SIG-M5 treated with dmso at 0.1 percent for 504 hours (cell line): Measurements from ENCODE around the gene ADAMTSL1.

Source experiments
- DNase-seq: peaks from one replicate; lab custom pipeline; 2025; ENCODE audit not compliant: unreplicated experiment; lab: John Stamatoyannopoulos, UW

The ADAMTSL1 gene

DNA sequence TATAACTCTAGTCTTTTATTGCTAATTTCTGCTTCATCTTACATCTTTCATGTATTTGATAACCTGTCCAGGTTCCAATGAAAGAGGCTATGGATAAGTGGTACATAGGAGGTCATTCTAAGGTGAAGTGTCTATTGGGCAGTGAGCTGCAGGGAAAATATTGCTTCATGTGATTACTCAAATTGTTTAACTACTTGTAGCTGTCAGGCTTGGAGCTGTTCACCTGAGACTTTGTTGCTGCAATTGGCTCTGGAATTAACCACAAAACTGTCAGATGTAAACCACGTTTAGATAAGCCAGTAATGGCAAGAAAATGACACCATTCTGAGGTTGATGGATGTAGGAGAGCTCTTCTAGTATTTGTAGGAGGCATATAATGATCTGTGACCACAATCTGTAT lies 26.0 kb downstream of the ADAMTSL1 start:
- no peak for DNase-seq

DNA sequence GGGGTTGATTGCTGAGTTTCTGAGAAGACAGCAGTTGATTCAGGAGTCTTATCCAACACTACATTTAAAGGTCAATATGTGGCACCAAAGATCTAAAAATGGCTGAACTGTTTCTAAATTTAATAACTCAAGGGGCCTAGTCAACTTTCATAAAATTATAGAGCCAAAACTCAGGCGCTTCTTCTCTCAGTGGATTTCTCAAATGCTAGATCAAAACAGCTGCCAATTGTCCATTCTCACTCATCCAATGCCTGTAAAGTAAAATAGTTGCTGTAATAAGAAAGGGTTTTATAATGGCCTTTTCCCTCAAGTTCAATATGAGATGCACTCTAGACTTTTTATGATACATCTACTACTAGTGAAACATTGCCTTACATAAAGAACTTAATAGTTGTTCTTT lies 26.5 kb downstream of the ADAMTSL1 start:
- no peak for DNase-seq

DNA sequence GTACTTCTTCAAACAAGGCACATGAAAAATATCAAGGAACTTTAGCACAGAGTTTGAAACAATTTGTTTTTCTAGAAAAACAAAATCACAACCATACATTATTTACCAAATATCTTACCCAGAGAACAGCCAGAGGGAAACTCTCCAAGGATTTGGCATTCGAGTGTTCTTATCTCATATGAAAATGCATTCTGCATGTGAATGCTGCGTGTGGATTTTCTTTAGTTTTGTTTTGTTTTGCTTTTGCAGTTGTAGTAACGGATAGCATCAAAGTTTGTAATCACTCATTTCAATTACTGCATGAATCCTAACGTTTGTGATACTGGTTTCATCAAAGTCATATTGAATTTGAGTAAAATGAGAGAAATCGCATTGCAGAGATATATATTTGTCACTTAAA lies 28.0 kb downstream of the ADAMTSL1 start:
- DNase-seq: no peak

DNA sequence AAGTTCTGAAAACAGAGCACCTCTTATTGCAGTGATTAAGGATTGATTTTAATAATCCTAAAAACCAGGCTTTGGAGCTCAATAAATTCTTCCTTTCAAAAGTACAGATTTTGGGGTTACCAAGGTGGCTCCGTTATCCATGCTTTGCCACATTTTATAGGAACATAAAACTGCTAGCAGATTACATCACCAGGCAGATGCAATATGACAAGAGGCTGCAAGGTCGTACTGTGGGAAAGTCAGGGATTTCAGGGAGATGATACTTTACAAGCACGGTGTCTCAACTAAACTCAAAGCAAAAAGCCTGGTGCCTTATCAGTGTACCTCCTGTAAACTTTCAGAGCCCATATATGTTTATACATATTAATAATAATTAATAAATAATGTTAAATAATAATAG lies 28.6 kb downstream of the ADAMTSL1 start:
- no peak for DNase-seq

DNA sequence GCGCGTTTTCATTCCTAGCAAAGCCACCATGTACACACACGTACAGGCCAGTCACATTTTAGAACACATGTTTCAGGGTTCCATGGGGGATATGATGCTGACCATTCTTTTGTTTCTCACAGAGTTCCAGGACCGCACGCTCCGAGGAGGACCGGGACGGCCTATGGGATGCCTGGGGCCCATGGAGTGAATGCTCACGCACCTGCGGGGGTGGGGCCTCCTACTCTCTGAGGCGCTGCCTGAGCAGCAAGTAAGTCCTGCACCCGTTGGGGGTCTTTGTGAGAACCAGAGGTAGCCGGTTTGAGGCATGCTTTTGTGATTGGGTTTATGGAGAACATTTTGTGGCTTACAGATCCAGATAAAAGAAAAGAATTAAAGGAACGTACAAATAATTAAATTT lies 30.8 kb downstream of the ADAMTSL1 start:
- DNase-seq: no peak

DNA sequence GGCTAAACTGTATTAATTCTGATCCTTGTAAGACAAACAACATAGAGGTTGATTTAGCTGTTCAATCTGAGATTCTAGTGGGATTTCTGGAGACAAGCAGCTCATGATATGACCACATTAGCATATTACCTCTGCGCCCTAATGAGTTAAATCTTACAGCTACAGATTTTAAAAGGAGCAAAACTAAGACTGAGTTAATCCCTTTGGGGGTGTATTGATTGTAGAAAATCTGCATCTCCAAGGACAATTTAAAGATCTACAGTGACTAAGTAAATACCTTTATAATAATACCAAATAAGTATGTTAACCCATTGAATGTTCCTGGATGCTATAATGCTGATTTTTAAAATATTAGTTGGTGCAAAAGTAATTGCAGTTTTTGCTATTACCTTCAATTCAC lies 33.2 kb downstream of the ADAMTSL1 start:
- DNase-seq: no peak

DNA sequence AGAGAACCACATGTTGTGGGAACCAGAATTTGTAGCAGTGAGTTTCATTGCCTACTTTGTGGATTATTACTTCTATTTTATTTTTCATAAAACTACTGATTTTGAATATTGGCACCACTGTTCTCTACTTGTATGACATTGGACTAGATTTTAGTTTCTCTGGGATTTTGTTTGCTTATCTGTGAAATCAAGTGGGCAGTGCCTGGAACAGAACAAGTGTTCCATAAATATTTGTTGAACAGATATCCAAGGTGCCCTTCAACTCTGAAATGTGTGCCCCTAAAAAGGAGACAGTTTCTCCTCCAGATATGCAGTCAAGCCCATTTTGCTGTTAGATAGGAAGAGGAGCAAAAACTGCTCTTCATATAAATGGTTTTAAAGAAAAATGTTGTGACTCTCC lies 42.6 kb downstream of the ADAMTSL1 start:
- DNase-seq: no peak

DNA sequence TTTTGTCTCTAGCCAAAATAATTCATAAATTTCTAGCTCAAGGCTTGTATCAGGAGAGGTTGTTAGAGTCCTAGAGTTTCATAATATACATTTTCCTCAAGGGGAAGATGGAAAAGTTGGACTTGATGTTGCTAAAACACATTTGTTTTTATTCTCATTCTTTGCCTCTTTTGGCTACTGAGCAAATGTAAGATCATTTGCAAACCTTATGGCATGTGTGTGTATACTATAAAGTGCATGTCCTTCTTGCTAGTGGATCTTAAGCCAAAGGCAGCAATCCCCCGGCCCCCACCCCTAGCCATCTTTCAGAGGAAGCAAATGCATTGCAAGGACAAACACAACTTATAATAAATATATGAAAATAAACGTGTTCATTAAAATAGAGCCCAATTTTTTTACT lies 43.0 kb downstream of the ADAMTSL1 start:
- DNase-seq: no peak

DNA sequence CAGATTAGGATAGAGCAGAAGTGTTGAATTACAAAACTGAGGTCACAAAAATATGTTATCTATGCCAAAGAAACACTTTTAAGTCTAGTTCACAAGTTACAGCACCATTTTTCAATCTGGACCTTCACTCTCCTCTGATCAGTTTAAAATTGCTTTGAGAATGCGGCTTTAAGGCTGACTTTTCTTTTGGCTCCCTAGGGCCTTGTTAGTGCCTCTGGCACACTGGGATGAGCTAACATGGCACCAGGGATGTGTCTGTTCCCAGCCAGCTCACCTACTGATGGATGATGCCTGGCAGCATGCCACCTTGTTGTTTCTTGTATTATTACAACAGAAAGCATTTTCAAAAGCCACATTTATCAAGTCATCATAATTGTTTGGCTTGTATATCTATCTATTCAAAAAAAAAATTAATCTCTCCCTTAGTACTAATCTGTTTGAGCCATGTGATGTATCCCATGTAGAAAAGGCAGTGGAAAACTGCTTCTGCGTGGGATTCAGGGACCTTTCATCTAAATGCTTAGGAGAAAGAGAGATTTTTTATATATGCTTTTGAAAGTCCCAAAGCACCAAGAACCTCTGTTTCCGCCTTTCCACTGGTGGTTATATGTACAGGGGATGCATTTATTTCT lies 46.6 kb downstream of the ADAMTSL1 start:
- DNase-seq: no peak

DNA sequence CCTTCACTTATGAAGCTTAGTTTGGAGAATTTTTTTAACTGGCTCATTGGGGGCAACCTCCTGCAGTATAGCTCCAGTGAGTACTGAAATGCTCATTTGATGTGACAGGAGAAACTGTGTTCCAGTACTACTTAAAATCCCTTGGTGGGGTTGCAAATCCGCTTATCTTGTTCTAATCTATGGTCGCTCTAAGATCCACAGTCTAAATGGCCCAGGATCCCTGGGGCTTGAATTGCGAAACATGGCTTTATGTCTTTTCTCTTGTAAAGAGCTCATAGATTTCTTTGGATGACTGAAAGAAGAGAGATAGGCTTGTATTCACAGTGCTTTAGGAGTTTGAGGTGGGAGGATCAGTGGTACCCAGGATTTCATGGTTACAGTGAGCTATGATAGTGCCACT lies 52.7 kb downstream of the ADAMTSL1 start:
- no peak for DNase-seq

DNA sequence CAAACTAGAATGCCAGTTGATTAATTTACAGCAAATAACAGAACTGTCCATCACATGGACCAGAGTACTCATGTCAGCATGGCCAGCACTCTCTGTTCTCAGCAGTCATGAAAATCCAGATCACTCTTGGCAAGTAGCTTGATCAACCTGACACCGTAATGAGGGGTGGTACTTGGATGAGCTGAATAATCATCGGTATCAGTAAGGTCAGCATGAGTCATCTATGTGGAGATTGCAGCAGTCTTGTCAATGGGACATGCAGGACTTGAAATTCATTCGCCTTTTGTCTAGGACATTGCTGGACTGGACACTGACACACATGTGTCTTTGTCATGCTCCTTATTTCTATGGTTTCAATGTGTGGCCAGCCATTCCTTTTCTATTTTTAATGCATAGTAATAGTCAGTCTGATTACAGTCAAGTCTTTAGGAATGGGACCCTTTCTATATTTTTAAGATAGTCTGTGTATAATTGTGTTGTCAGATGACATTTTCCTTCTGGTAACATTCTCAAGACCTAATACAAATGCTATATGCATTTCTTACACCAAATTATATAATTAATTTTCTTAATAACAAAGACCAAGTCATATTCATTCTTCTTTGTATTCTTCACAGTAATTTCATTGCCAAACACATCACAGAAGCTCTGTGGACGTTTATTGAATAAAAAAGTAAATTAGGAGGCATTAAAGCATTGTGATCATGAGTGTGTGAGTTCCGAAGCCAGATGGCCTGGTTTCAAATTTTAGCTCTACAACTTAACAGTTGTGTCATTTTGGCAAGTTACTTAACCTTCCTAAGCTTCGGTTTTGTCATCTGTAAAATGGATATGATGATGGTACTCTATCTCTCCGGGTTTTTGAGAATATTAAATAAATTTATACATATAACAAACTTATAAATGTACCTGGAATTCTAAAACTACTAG lies 57.4 kb downstream of the ADAMTSL1 start:
- no peak for DNase-seq

DNA sequence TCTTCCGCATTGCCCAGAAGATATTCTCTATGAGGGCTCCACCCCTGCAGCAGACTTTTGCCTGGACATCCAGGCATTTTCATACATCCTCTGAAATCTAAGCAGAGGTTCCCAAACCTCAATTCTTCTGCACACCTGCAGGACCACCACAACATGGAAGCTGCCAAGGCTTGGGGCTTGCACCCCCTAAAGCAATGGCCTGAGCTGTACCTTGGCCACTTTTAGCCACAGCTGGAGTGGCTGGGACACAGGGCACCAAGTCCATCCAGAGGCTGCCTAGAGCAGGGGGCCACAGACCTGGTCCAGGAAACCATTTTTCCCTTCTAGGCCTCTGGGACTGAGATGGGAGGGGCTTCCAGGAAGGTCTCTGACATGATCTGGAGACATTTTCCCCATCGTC lies 60.7 kb downstream of the ADAMTSL1 start:
- DNase-seq: no peak

DNA sequence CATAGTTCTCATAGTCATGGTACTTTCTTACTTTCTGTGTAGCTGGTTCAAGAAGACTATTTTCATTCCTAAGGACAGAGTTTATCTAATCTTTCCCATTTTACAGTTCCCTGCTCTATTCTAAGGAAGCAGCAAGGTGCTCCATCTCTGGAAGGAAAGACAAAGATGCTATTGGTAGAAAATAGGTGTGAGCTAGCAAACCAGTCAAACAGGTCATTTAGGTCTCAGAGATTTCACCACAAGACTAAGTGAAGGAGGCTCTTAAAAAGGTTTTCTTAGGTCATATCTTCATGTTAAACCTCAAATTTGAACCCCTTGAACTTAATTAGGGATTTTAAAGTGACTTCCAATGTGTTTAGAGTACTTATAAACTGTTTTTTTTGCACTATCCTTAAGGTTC lies 62.6 kb downstream of the ADAMTSL1 start:
- DNase-seq: no peak

DNA sequence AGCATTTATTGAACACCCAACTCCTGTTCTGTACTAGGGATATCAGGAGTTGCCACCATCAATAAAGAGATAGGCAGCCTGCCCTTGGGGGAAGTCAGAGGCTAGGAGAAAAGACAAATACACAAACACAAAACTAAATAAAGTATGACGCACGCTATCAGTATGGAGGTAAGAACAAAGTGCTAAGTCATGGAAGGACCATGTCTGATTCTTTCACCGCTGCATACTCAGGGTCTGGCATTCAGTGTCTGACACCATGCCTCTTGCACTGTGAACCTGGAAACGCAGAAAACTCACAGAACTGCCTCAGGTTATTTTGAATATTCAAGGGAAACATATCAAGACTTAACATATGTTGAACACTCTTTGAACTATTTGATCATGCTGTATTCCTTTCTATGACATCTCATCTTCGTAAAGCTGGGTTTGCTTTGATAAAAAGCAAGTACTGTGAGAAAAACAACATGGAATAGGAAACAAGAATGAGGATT lies 65.3 kb downstream of the ADAMTSL1 start:
- no peak for DNase-seq

DNA sequence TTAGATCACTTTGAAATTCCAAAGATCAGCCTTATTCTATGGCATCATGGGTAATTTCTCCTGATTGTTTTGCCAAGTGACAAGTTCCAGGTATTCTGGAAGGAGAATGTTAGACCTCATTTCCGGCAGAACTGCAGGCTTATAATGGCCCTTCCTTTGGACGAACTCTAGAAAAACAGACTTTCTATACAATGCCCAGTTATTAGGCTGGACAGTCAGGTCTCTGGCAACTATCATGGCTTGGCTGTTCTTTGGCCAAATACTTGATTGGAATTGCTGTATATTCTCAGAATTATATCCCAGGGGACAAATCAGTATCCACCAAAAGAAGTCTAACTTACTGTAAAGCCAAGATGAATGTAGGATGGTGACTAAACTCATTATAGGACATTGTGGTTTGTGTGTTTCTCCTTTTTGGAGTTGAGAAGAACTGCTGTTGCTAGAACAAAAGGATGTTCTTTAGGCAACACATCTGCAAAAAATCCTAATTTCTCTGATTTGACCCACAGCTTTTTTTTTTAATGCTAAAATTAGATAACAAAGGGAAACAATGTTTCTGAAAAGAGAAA lies 69.0 kb downstream of the ADAMTSL1 start:
- no peak for DNase-seq

DNA sequence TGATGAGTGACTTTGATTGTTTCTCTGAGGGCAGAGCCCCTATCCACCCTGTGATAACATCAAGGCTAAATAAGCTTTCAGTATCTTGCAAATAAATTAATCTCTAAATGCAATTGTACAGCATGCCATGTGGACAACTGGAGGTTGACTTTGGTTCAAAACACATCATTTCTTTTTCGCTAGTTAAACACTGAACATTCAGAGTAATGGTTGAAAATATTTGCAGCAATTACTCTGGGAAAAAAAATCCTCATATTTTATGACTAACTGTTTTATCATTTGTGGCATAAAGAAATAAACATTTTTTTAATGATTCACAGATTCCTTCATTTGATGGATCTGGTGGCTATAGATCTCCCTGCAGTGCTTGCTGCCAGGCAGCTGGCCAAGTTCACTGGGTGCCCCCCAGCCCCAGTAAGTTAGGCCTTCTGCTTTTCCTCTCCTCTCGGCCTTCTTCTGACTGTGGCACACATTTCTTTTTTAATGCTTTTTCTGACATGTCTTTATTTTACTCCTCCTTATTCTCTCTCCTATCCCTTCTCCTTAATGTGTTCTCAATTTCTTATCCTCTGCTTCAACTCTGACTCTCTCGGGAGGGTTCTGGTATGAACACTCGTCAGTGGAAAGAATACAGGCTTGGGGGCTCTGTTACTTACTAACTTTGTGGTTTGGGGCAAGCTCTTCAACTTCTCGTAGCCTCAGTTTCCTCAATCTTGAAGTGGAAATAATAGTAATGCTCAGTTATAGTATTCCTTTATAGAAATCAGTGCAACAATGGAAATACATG lies 69.6 kb downstream of the ADAMTSL1 start:
- DNase-seq: no peak

DNA sequence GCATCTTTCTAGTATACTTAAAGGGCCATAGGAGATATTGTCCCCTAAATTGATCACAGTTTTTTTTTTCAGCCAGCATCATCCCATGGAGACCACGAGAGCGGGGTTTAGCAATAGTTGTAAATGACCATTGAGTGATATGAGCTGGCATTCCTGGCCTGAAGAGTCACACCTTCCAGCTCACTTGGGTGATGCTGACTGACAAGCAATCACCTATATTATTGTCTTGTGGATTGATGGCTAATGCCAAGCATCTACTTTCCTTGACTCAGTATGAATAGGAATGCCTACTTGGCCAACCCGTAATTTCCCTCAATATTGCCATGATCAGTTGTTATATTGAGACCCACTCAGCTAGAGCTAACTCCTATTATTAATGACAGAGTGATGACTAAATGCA lies 70.5 kb downstream of the ADAMTSL1 start:
- DNase-seq: no peak

DNA sequence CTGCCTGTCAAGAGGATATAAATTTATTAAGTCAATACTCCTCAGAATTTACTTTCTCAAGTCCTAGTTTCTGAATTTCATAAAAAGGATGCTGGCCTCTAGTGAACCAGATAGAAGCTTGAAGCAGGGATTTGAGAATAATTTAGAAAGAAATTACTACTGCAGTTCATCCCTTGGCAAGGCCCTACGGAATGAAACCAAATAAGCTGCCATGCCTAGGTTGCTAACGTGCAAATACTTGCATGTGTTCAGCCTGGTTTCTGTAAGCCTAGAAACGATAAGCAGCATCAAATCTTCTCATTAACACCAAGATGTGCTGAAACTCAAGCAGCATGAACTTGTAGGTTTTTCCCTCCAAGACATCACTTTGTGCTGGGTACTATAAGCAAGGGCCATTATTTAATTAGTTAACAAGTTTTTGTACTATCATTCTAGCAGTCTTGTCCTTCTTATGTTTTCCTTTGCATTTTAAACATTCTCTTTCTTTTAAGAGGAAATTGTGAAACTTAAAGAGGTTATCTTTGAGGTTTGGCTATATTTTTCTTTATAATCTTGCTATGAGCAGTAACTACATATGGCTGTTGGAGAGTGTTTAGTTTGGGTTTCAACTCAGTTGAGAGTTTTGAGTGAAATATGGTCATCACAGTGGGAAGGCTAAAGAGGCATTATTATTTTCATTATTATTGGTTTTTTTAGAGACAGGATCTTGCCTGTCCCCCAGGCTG lies 71.8 kb downstream of the ADAMTSL1 start:
- no peak for DNase-seq

DNA sequence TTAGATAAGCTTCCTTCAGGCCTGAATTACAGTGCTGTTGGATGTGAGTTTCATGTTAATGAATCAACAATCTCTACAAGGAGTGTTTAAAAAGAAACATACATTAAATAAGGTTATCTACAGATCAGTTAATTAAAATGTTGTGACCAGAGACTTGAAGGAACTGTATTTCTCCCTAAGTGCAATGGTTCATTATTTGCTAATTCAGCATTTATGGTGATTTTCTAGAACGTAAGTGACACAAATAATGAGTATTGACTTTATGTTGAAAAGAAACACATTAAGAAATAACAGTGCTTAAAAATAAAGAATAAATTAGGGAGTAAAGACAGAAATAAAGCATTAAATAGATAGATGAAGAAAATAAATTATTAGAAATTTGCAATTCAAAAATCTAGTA lies 74.5 kb downstream of the ADAMTSL1 start:
- no peak for DNase-seq

DNA sequence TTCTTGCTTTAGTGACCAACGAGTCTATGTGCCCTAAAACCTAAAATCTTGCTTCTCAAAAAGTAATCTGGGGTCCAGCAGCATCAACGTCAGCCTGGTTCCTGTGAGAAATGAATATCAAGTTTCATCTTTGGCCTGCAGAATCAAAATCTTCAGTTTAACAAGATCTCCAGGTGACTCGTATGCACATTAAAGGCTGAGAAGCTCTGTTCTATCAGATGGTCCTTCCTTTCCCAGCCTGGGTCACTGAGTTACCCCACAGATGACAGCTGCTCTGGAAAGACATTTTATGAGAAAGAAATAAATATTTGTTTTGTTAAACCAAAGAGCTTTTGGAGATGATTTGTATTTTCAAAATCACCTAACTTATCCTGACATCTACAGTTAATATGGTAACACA lies 75.8 kb downstream of the ADAMTSL1 start:
- no peak for DNase-seq

DNA sequence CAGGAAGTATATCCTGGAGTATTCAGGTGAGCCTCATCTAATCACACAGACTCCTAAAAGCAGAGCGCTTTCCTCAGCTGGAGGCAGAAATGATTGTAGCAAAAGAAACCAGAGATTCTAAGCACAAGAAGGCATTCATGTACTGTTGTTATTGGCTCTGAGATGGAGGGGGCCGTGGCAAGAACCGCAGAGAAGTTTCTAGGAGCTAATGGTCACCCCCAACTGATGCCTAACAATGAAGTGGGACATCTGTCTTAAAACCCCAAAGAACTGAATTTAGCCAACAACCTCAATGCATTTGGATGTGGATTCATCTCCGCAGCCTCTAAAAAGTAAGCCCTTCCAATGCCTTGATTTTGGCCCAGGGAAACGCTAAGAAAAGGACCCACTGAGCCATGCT lies 76.3 kb downstream of the ADAMTSL1 start:
- DNase-seq: no peak
